NCI-H82 treated with DMSO at 0.1 percent for 48 hours (cell line): ENCODE data around the gene NUP35.

Experiments used
- DNase-seq: peaks from one replicate; lab custom pipeline; 2025; ENCODE audit not compliant: unreplicated experiment; lab: John Stamatoyannopoulos, UW

NUP35 gene

GRCh38 chr2:183124222-183124956 is at the start of gene NUP35:
NUP35 (plus strand) TSS chr2:183124443; CDS start chr2:183124458, 15 bp downstream.
- DNase-seq, result peak; percentile 79

GRCh38 chr2:183078163-183078463 is 46.1 kb upstream of the NUP35 start:
- DNase-seq, result no peak

GRCh38 chr2:183078464-183079138 is 45.6 kb upstream of the NUP35 start, which contains the start of gene DUSP19:
DUSP19 (plus strand) TSS chr2:183078747; CDS start chr2:183078934, 187 bp downstream.
- DNase-seq, result peak; percentile 87

- DNase-seq, result peak; percentile 43
These were observed 45.0 kb upstream of the NUP35 start for GRCh38 chr2:183079139-183079775.

GRCh38 chr2:183081911-183082310 is 42.3 kb upstream of the NUP35 start:
- no peak for DNase-seq

GRCh38 chr2:183088061-183088460 is 36.2 kb upstream of the NUP35 start:
- DNase-seq, result no peak

GRCh38 chr2:183089192-183089851 is 34.9 kb upstream of the NUP35 start:
- DNase-seq, result no peak

GRCh38 chr2:183091318-183091953 is 32.8 kb upstream of the NUP35 start:
- DNase-seq, result no peak

- DNase-seq, result no peak
These were observed 32.3 kb upstream of the NUP35 start for GRCh38 chr2:183091954-183092345.

GRCh38 chr2:183093857-183094657 is 30.2 kb upstream of the NUP35 start:
- DNase-seq, result no peak

- DNase-seq, result no peak
These were observed 18.7 kb upstream of the NUP35 start for GRCh38 chr2:183105402-183106134.

- no peak for DNase-seq
These were observed 11.7 kb upstream of the NUP35 start for GRCh38 chr2:183112577-183112976.

GRCh38 chr2:183113630-183114029 is 10.6 kb upstream of the NUP35 start:
- DNase-seq, result no peak

- DNase-seq, result no peak
These were observed 7.0 kb upstream of the NUP35 start for GRCh38 chr2:183117226-183117625.

- no peak for DNase-seq
These were observed 905 bp upstream of the NUP35 start for GRCh38 chr2:183123117-183123958.

GRCh38 chr2:183123959-183124221 is 353 bp upstream of the NUP35 start:
- no peak for DNase-seq

- no peak for DNase-seq
These were observed 663 bp downstream of the NUP35 start for GRCh38 chr2:183124957-183125255.

GRCh38 chr2:183125659-183126341 is 1.6 kb downstream of the NUP35 start:
- no peak for DNase-seq

- no peak for DNase-seq
These were observed 2.4 kb downstream of the NUP35 start for GRCh38 chr2:183126635-183127034.
